Keratinocyte (primary cell): Measurements from ENCODE around the gene FRMPD4.

Experiments
- EZH2 ChIP-seq: IDR thresholded peaks from one replicate; pipeline ENCODE4 v1.6.1; 2012; ENCODE audit warnings: inconsistent platforms, mild to moderate bottlenecking, low read length, moderate library complexity
- TF ChIP-seq, protein P1 (sequence below), 3 experiments: IDR thresholded peaks in 1 of 3; conservative IDR thresholded peaks in 1 of 3; optimal IDR thresholded peaks in 1 of 3; 2 replicates in 2 of 3; 3 replicates in 1 of 3; pipeline versions ENCODE3 to v1.5.1; 2011; ENCODE audit warnings: low read length in 3 of 3, mild to moderate bottlenecking in 3 of 3, moderate library complexity in 2 of 3, control low read depth in 1 of 3, inconsistent platforms in 1 of 3; ENCODE audit not compliant: insufficient read depth in 2 of 3; ENCODE audit errors: extremely low read depth in 1 of 3

DNA sequence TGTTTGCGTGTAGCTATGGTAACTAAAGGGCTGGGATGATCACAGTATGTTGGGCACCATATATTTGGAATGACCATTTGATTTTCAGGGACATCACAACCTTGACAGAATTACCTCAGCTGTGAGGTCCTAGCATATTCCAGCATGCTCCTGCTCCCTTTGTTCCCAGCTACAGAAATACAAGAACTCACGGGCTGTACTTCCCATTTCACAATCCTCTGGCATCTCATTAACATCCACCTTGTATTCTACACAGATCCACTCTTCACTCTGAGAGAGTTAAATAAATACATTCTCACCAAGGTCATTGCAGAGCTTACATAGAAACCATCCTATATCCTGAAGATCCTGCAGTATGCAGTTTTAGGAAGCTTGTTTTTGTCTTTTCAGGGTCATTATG is 169.7 kb downstream of the FRMPD4 start:
- TF ChIP-seq, protein P1, sequence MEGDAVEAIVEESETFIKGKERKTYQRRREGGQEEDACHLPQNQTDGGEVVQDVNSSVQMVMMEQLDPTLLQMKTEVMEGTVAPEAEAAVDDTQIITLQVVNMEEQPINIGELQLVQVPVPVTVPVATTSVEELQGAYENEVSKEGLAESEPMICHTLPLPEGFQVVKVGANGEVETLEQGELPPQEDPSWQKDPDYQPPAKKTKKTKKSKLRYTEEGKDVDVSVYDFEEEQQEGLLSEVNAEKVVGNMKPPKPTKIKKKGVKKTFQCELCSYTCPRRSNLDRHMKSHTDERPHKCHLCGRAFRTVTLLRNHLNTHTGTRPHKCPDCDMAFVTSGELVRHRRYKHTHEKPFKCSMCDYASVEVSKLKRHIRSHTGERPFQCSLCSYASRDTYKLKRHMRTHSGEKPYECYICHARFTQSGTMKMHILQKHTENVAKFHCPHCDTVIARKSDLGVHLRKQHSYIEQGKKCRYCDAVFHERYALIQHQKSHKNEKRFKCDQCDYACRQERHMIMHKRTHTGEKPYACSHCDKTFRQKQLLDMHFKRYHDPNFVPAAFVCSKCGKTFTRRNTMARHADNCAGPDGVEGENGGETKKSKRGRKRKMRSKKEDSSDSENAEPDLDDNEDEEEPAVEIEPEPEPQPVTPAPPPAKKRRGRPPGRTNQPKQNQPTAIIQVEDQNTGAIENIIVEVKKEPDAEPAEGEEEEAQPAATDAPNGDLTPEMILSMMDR (optimal IDR thresholded peaks at IDR 0.05 in 1 of 3, IDR thresholded peaks at IDR 0.05 in 1 of 3, conservative IDR thresholded peaks at IDR 0.05 in 1 of 3; ENCODE audit: extremely low read depth in 1 of 3, insufficient read depth in 2 of 3, low read length in 3 of 3): no peak
- no peak for TF ChIP-seq EZH2
